GM13976 (cell line): ENCODE measurements around the gene IFITM10.

Experiments
- DNase-seq: peaks from one replicate; pipeline ENCODE4 v3.0.0; 2012; ENCODE audit warnings: low spot score
- CTCF ChIP-seq: IDR thresholded peaks from 2 replicates; pipeline ENCODE4 v1.5.1; 2012; ENCODE audit warnings: borderline replicate concordance, mild to moderate bottlenecking; ENCODE audit not compliant: insufficient read depth; ENCODE audit errors: extremely low read depth, missing control alignments, control extremely low read depth
- in situ Hi-C: fragments of 300-500 bp; cut with MboI; formaldehyde crosslinking; loops from one replicate; pipeline ENCODE4 v1.12.0; 2022; ENCODE audit warnings: low sequenced_read_pairs, mixed read lengths, inconsistent platforms; ENCODE audit not compliant: unreplicated experiment

IFITM10 gene

GRCh38 chr11:1731451-1732059 is 18.8 kb downstream of the IFITM10 start:
- DNase-seq, result no peak
- in situ Hi-C loops, result no loop called here
- TF ChIP-seq CTCF, result no peak

DNA sequence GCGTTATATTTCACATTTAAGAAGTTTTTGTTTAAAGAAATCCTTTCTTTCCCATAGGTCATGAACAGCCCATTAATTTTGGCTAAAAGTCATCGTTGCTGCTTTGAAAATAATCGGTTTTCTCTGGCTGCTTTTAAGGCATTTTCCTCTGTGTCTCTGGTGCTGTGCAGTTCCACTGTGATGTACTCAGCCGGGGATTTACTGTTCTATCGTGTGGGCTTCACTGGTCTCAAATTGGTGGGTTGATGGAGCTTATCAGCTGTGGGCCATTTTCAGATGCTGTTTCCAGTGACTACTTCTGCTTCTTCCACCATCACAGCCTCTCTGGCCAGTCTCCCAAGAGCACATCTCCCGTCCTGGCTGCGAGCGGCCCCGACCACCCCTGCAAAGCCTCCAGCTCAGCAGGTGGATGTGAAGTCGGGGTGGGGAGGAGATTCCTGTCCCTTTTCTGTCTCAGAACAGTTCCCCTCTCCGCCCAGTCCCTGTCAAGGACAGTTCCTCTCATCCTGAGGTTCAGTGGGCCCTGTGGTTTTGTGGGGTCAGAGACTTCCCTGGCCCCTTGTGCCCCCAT is 20.3 kb downstream of the IFITM10 start:
- in situ Hi-C loops, result no loop called here
- no peak for TF ChIP-seq CTCF
- DNase-seq, result no peak

- in situ Hi-C loops, result no loop called here
- DNase-seq, result no peak
- TF ChIP-seq CTCF, result no peak
Observed at GRCh38 chr11:1729692-1730011, 20.7 kb downstream of the IFITM10 start.

DNA sequence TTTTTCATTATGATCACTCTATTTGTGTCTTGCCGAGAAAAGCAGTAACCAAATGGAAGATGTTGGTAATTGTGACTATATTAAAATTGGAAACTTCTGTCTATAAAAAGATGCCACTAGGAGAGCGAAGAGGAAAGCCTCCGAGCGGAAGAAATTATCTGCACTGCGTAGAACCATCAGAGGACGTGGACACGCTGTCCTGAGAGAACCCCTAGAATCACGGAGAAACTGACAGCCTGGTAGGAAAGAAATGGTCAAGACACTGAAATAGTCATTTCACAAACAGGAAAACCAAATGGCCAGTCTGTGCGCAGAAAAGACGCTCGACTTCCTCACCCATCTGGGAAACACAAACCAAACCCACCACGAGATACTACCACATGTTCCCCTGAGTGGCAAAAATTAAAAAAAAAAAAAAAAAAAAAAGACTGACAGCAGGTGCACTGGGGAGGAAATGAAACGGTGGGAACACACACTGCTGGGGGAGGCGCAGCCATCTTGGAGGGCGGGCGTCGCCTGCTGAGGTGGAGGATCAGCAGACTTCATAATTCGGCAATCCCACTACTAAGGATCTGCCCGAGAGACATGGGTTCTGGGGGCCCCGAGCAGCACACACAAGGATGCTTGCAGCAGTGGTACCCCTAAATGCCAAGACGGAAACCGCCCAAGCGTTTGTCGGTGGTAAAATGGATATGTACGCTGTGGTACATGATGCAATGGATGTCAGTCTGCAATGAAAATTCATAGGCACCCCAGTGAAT is 21.3 kb downstream of the IFITM10 start:
- no peak for TF ChIP-seq CTCF
- in situ Hi-C loops, result no loop called here
- DNase-seq, result no peak

GRCh38 chr11:1728301-1728700 is 22.1 kb downstream of the IFITM10 start:
- no peak for DNase-seq
- TF ChIP-seq CTCF, result no peak
- in situ Hi-C loops, result no loop called here

DNA sequence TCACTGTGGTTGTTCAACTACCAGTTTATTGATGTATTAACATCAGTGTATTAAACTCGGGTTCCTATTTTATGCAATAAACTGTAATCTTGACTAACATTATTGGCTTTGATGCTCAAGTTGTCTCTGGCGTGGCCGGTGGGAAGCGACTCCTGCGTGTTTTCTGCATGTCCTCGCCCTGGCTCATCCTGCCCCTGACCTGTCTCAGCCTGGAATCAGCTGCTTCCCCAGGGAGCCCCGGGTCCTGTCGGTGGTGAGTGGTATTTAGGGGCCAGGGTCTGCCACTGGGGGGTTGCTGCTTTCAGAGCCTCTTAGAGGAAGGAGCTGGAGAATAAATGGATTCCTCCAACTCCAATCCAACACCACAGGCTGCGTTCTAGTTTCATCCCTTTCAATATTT is 22.5 kb downstream of the IFITM10 start:
- DNase-seq, result no peak
- in situ Hi-C loops, result no loop called here
- no peak for TF ChIP-seq CTCF
